ENCODE results near the gene TUB. TPM values are rescaled to one million over a fixed set of nuclear protein-coding genes. Genes with fewer than 3 reads are reported as not detected.

Gene TUB
- total and polyA plus RNA-seq, 2 of the 13 experiments (the other 11 are each of a cell fraction or from before 2014, with no cell fraction given): 4.3 to 5.6 TPM

DNA sequence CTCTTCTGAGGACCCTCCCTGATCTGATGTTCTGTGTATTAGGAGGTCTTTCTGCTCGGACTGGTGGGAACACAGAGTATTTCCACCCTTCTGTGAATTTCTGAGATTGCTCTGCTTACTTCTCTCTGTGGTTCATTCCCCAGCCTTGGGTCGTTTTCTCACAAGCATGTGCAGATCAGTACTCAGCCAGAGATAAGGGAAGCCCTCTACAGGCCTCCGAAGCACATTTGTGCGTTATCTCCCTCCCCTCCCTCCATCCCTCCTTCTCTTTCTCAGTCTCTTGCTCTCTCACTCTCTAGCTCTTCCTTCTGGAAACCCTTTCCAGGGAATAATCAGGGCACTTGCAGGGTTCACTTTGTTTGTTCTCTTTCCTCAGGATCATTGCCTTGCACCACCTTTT, 35.2 kb upstream of the TUB start:
- CTCF ChIA-PET (ENCODE audit: low intra/inter-chr PET ratio, low total read pairs): no interaction called here
- 3% methylated on average over 4 of the region's 4 CpGs for WGBS (ENCODE audit: low lambda C conversion rate)
- H2AFZ ChIP-seq (ENCODE audit: low read length): no peak overlapping the region

GRCh38 chr11:8047382-8047781, 33.6 kb upstream of the TUB start:
- no peak overlapping the region for H2AFZ ChIP-seq (ENCODE audit: low read length)
- CTCF ChIA-PET (ENCODE audit: low intra/inter-chr PET ratio, low total read pairs): no interaction called here
- in situ Hi-C loops (cut with HindIII; ENCODE audit: extremely low pct_ligation_motif_present, low pct_unique_long_range_greater_than_20kb) (no loop called here), intact Hi-C loops (cut with micrococcal nuclease; ENCODE audit: unreplicated experiment) (no loop called here)
- POLR2A ChIA-PET: no interaction called here
- no peaks in the 10 kb centered on the region for H3K9me3 ChIP-seq (ENCODE audit: low read length)
- ATAC-seq: no peak
- no peak overlapping the region for H3K9ac ChIP-seq (ENCODE audit: insufficient read depth, low read depth, low read length)
- H4K20me1 ChIP-seq (ENCODE audit: insufficient read depth, low read length): no peaks in the 10 kb centered on the region
- H3K4me1 ChIP-seq (ENCODE audit: insufficient read depth, low read length): no peaks in the 10 kb centered on the region
- H3K79me2 ChIP-seq (ENCODE audit: insufficient read depth, low read length): no peaks in the 10 kb centered on the region
- 4% methylated on average over 3 of the region's 3 CpGs for WGBS (ENCODE audit: low lambda C conversion rate)
- H3K27ac ChIP-seq (ENCODE audit: extremely low read length, insufficient read depth, low read length): no peak overlapping the region
- H3K36me3 ChIP-seq (replicated peaks in 1 of 2; ENCODE audit: control insufficient read depth in 1 of 2, insufficient read depth in 2 of 2, low read length in 2 of 2): no peaks in the 10 kb centered on the region
- BruUV-seq (replicated peaks): no TSS peak
- peaks cover 0 to 4% of the 10 kb centered on the region in 2 experiments; a peak in 1 of 5 replicates for H3K27me3 ChIP-seq (ENCODE audit: control insufficient read depth in 1 of 2, insufficient read depth in 2 of 2, low read length in 2 of 2)
- H3K4me3 ChIP-seq (replicated peaks in 1 of 3; ENCODE audit: insufficient read depth in 1 of 3, low read depth in 2 of 3, low read length in 3 of 3): no peak overlapping the region
- no peak for FAIRE-seq
- no peak for DNase-seq (ENCODE audit: low spot score)
- no peak overlapping the region for H3K4me2 ChIP-seq (ENCODE audit: low read depth, low read length)
- TF ChIP-seq, protein P1, sequence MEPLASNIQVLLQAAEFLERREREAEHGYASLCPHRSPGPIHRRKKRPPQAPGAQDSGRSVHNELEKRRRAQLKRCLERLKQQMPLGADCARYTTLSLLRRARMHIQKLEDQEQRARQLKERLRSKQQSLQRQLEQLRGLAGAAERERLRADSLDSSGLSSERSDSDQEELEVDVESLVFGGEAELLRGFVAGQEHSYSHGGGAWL (CRISPR knock-in tag; IDR thresholded peaks at IDR 0.05): no peak
- TF ChIP-seq ZNF746 (CRISPR knock-in tag; IDR thresholded peaks at IDR 0.05) (no peak), TFE3 (CRISPR knock-in tag; IDR thresholded peaks at IDR 0.05) (no peak), LCORL (IDR thresholded peaks at IDR 0.05) (no peak), LCORL (CRISPR knock-in tag; IDR thresholded peaks at IDR 0.05) (no peak), ZFP36L1 (CRISPR knock-in tag; IDR thresholded peaks at IDR 0.05) (no peak), ZNF343 (CRISPR knock-in tag; IDR thresholded peaks at IDR 0.05) (no peak), CENPBD1 (CRISPR knock-in tag; IDR thresholded peaks at IDR 0.05; ENCODE audit: borderline replicate concordance, low read depth) (no peak), ZNF605 (CRISPR knock-in tag; IDR thresholded peaks at IDR 0.05) (no peak), SYNCRIP (IDR thresholded peaks at IDR 0.05; ENCODE audit: insufficient read depth, low read depth, low read length) (no peak), ZBTB2 (CRISPR knock-in tag; IDR thresholded peaks at IDR 0.05; ENCODE audit: low read depth) (no peak), TAF1 (CRISPR knock-in tag; IDR thresholded peaks at IDR 0.05) (no peak), ZNF569 (CRISPR knock-in tag; IDR thresholded peaks at IDR 0.05; ENCODE audit: borderline replicate concordance) (no peak)

More for the DNA sequence above, 35.2 kb upstream of the TUB start:
- no TSS peak for BruUV-seq (replicated peaks)
- DNase-seq (ENCODE audit: low spot score): no peak
- H3K36me3 ChIP-seq (replicated peaks in 1 of 2; ENCODE audit: control insufficient read depth in 1 of 2, insufficient read depth in 2 of 2, low read length in 2 of 2): no peaks in the 10 kb centered on the region
- no peak overlapping the region for H3K9ac ChIP-seq (ENCODE audit: insufficient read depth, low read depth, low read length)
- H3K9me3 ChIP-seq (ENCODE audit: low read length): no peaks in the 10 kb centered on the region
- no peaks in the 10 kb centered on the region for H3K4me1 ChIP-seq (ENCODE audit: insufficient read depth, low read length)
- POLR2A ChIA-PET: no interaction called here
- H3K4me3 ChIP-seq (replicated peaks in 1 of 3; ENCODE audit: insufficient read depth in 1 of 3, low read depth in 2 of 3, low read length in 3 of 3): no peak overlapping the region
- H3K79me2 ChIP-seq (ENCODE audit: insufficient read depth, low read length): no peaks in the 10 kb centered on the region
- intact Hi-C loops (cut with micrococcal nuclease; ENCODE audit: unreplicated experiment) (no loop called here), in situ Hi-C loops (cut with HindIII; ENCODE audit: extremely low pct_ligation_motif_present, low pct_unique_long_range_greater_than_20kb) (no loop called here)
- ATAC-seq: no peak
- no peak overlapping the region for H3K4me2 ChIP-seq (ENCODE audit: low read depth, low read length)
- peaks cover 0 to 4% of the 10 kb centered on the region in 2 experiments; a peak in 1 of 5 replicates for H3K27me3 ChIP-seq (ENCODE audit: control insufficient read depth in 1 of 2, insufficient read depth in 2 of 2, low read length in 2 of 2)
- no peak for FAIRE-seq
- H3K27ac ChIP-seq (ENCODE audit: extremely low read length, insufficient read depth, low read length): no peak overlapping the region
- TF ChIP-seq ATF7-NPFF (CRISPR knock-in tag; IDR thresholded peaks at IDR 0.05; ENCODE audit: low read depth) (no peak), SMAD9 (CRISPR knock-in tag; IDR thresholded peaks at IDR 0.05) (no peak), ZNF567 (CRISPR knock-in tag; IDR thresholded peaks at IDR 0.05; ENCODE audit: borderline replicate concordance) (no peak), IRX3 (CRISPR knock-in tag; IDR thresholded peaks at IDR 0.05; ENCODE audit: borderline replicate concordance, low read depth) (no peak), DR1 (CRISPR knock-in tag; IDR thresholded peaks at IDR 0.05) (no peak), CBFB (CRISPR knock-in tag; IDR thresholded peaks at IDR 0.05) (no peak), CENPT (CRISPR knock-in tag; IDR thresholded peaks at IDR 0.05; ENCODE audit: low read depth) (no peak), ZZZ3 (CRISPR knock-in tag; IDR thresholded peaks at IDR 0.05; ENCODE audit: borderline replicate concordance) (no peak), ZNF460 (CRISPR knock-in tag; IDR thresholded peaks at IDR 0.05; ENCODE audit: borderline replicate concordance) (no peak), ZNF552 (CRISPR knock-in tag; IDR thresholded peaks at IDR 0.05; ENCODE audit: borderline replicate concordance) (no peak), ZNF570 (CRISPR knock-in tag; IDR thresholded peaks at IDR 0.05; ENCODE audit: borderline replicate concordance) (no peak)
- no peaks in the 10 kb centered on the region for H4K20me1 ChIP-seq (ENCODE audit: insufficient read depth, low read length)

Measured in HepG2 (cell line).